ENCODE data around the gene MAPK1.

DNA sequence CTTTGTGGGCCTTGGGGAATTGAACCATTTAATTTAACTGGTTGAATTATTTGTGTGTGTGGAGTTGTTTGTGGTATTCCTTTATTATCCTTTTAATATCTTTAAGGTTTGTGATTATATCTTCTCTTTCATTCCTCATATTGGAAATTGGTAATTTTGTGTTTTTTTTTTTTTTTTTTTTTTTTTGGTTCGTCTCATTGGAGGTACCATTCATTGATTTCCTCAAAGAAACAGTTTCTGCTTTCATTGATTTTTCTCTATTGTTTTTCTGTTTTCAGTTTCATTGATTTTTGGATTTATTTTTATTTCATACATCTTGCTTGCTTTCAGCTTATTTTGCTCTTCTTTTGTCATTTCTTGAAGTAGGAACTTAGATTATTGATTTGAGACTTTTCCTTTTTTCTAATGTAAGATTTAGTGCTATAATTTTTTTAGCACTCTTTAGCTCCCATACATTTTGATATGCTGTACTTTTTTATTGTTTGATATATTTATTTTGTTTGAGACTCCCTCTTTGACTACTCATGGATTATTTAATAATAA lies 31.0 kb upstream of the MAPK1 start:
- no peak for TF ChIP-seq CTCF (IDR thresholded peaks at IDR 0.05)
- TF ChIP-seq POLR2A (IDR thresholded peaks at IDR 0.05): no peak

All from esophagus squamous epithelium (tissue), 4 donors.